Stimulated activated naive CD4-positive, alpha-beta T cell treated with Interleukin-2 at 50 U/mL for 16 hours (primary cell): ENCODE data around the gene MELK.

ENCODE experiments used
- DNase-seq: peaks from one replicate; lab custom pipeline; 2025; lab: John Stamatoyannopoulos, UW

MELK gene

GRCh38 chr9:36676091-36676490, 103.4 kb downstream of the MELK start:
- no peak for DNase-seq

GRCh38 chr9:36676778-36677485, 104.2 kb downstream of the MELK start:
- no peak for DNase-seq

- DNase-seq: no peak
These were observed 104.9 kb downstream of the MELK start for GRCh38 chr9:36677611-36678010.

- DNase-seq: no peak
These were observed 107.0 kb downstream of the MELK start for GRCh38 chr9:36679710-36680109.

GRCh38 chr9:36686471-36686870, 113.8 kb downstream of the MELK start:
- DNase-seq: no peak

GRCh38 chr9:36690412-36691168, 117.9 kb downstream of the MELK start:
- no peak for DNase-seq

- DNase-seq: no peak
These were observed 119.0 kb downstream of the MELK start for GRCh38 chr9:36691671-36692070.

GRCh38 chr9:36698984-36699383, 126.3 kb downstream of the MELK start:
- DNase-seq: no peak

GRCh38 chr9:36704148-36704547, 131.5 kb downstream of the MELK start:
- no peak for DNase-seq

- no peak for DNase-seq
These were observed 141.1 kb downstream of the MELK start for GRCh38 chr9:36713515-36714490.

GRCh38 chr9:36716496-36716895, 143.8 kb downstream of the MELK start:
- DNase-seq: no peak

GRCh38 chr9:36717276-36717675, 144.6 kb downstream of the MELK start:
- no peak for DNase-seq

GRCh38 chr9:36718612-36719011, 145.9 kb downstream of the MELK start:
- no peak for DNase-seq

GRCh38 chr9:36720043-36720442, 147.3 kb downstream of the MELK start:
- no peak for DNase-seq

GRCh38 chr9:36721846-36722588, 149.3 kb downstream of the MELK start:
- no peak for DNase-seq

GRCh38 chr9:36725777-36726356, 153.2 kb downstream of the MELK start:
- DNase-seq: no peak
